Smooth muscle cell (in vitro differentiated cells): ENCODE results near the gene MMP25. TPM values are rescaled to one million over a fixed set of nuclear protein-coding genes. Genes with fewer than 3 reads are reported as not detected.
A peak's percentile ranks its signal among the peaks of the same experiment; 100 is the strongest.
"Not testable (repeated sequence)": the region's sequence is repeated elsewhere in the genome, so short reads cannot be mapped to it uniquely, and the experiment has no call there.

Source experiments
- DNase-seq: peaks from one replicate; lab custom pipeline; 2025; ENCODE audit not compliant: unreplicated experiment; lab: John Stamatoyannopoulos, UW
- H2AFZ ChIP-seq: fragments of 200-600 bp; sonication (generic); 2 replicates; pipeline ENCODE4 v1.6.0; 2016; ENCODE audit warnings: antibody characterized with exemption, low read depth, mild to moderate bottlenecking
- H3F3A ChIP-seq: fragments of 200-600 bp; sonication (generic); 2 replicates; pipeline ENCODE4 v1.6.0; 2017; ENCODE audit warnings: antibody characterized with exemption, low read depth
- H3K27ac ChIP-seq: fragments of 200-600 bp; sonication (generic); 2 replicates; pipeline ENCODE4 v1.5.1; 2016; ENCODE audit warnings: low read depth, mild to moderate bottlenecking
- H3K27me3 ChIP-seq: fragments of 200-600 bp; sonication (generic); 2 replicates; pipeline ENCODE4 v1.6.1; 2016; ENCODE audit warnings: low read depth, mild to moderate bottlenecking
- H3K36me3 ChIP-seq: fragments of 200-600 bp; sonication (generic); 2 replicates; pipeline ENCODE4 v1.5.1; 2016; ENCODE audit warnings: low read depth
- H3K4me1 ChIP-seq: fragments of 200-600 bp; sonication (generic); 2 replicates; pipeline ENCODE4 v1.5.1; 2016; ENCODE audit warnings: low read depth
- H3K4me2 ChIP-seq: fragments of 200-600 bp; sonication (generic); 2 replicates; pipeline ENCODE4 v1.6.0; 2016; ENCODE audit warnings: mild to moderate bottlenecking
- H3K4me3 ChIP-seq: fragments of 200-600 bp; sonication (generic); 2 replicates; pipeline ENCODE4 v1.5.1; 2016; ENCODE audit warnings: mild to moderate bottlenecking
- H3K79me2 ChIP-seq: fragments of 200-600 bp; sonication (generic); 2 replicates; pipeline ENCODE4 v1.6.0; 2016; ENCODE audit warnings: low read depth, mild to moderate bottlenecking
- H3K9ac ChIP-seq: fragments of 200-600 bp; sonication (generic); 2 replicates; pipeline ENCODE4 v1.6.0; 2016; ENCODE audit warnings: low read depth
- H3K9me3 ChIP-seq: fragments of 200-600 bp; sonication (generic); replicated peaks from 2 replicates; pipeline ENCODE4 v1.5.1; 2016; ENCODE audit warnings: low read depth
- H4K20me1 ChIP-seq: fragments of 200-600 bp; sonication (generic); 2 replicates; pipeline ENCODE4 v1.6.0; 2016; ENCODE audit warnings: low read depth
- WGBS: methylation state at CpG from one replicate; pipeline ENCODE4 v1.1.7; 2016; ENCODE audit warnings: low lambda C conversion rate; 5-methylcytosine and 5-hydroxymethylcytosine counted together
- polyA plus RNA-seq: library from polyadenylated mRNA; unstranded; fragments of >200 nt; fragmentation: Nextera tagmentation; extraction: Ambion mirVana; gene quantifications from 2 replicates; pipeline ENCODE4 v1.2.1, GENCODE V29; 2016
- total RNA-seq: library from RNA; depleted of rRNA; stranded (reverse); fragments of >200 nt; gene quantifications from 2 replicates; pipeline ENCODE4 v1.2.3, GENCODE V29; 2014
- TF ChIP-seq, protein P1 (sequence below): fragments of 200-600 bp; sonication (generic); IDR thresholded peaks from 2 replicates; pipeline ENCODE4 v1.5.1; 2017; ENCODE audit warnings: borderline replicate concordance, mild to moderate bottlenecking, antibody characterized with exemption; ENCODE audit not compliant: insufficient read depth, poor library complexity, severe bottlenecking

The MMP25 gene
- total and polyA plus RNA-seq, 2 experiments from 2014 or later, result 0.90 to 1.3 TPM

- Histone ChIP-seq H4K20me1 (no peaks in the 10 kb centered on the region), H3K79me2 (no peaks in the 10 kb centered on the region)
These were observed 19.5 kb downstream of the MMP25 start for GRCh38 chr16:3065742-3066439.

DNA sequence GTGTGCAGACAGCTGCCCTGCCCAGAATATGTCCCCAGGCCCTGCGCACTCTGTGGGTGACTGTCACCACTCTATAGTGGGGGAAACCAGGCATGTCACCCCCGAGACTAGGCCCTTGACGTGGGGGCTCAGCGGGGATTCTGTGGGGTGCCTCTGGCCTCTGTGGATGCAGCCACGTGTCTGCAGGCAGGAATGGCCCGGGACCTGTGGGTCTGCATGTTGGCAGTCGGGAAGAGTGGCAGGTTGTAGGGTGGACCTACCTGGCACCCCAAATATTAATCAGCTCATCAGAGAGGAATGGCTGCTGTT lies 20.0 kb downstream of the MMP25 start:
- no peaks in the 10 kb centered on the region for H4K20me1 ChIP-seq
- H3K27ac ChIP-seq, result no peak overlapping the region
- 96% methylated on average over 7 of the region's 7 CpGs for whole genome bisulfite sequencing
- DNase-seq, result no peak
- TF ChIP-seq, protein P1, sequence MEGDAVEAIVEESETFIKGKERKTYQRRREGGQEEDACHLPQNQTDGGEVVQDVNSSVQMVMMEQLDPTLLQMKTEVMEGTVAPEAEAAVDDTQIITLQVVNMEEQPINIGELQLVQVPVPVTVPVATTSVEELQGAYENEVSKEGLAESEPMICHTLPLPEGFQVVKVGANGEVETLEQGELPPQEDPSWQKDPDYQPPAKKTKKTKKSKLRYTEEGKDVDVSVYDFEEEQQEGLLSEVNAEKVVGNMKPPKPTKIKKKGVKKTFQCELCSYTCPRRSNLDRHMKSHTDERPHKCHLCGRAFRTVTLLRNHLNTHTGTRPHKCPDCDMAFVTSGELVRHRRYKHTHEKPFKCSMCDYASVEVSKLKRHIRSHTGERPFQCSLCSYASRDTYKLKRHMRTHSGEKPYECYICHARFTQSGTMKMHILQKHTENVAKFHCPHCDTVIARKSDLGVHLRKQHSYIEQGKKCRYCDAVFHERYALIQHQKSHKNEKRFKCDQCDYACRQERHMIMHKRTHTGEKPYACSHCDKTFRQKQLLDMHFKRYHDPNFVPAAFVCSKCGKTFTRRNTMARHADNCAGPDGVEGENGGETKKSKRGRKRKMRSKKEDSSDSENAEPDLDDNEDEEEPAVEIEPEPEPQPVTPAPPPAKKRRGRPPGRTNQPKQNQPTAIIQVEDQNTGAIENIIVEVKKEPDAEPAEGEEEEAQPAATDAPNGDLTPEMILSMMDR, result no peak
- no peaks in the 10 kb centered on the region for H3K9me3 ChIP-seq
- H3K4me2 ChIP-seq, result no peak overlapping the region
- no peaks in the 10 kb centered on the region for H3K79me2 ChIP-seq
- no peaks in the 10 kb centered on the region for H3K36me3 ChIP-seq
- H3K27me3 ChIP-seq, result no peaks in the 10 kb centered on the region
- H2AFZ ChIP-seq, result no peak overlapping the region
- no peak overlapping the region for H3K9ac ChIP-seq
- no peak overlapping the region for H3K4me3 ChIP-seq
- H3K4me1 ChIP-seq, result no peaks in the 10 kb centered on the region
- H3F3A ChIP-seq, result no peaks in the 10 kb centered on the region

More at GRCh38 chr16:3065742-3066439, 19.5 kb downstream of the MMP25 start:
- no peaks in the 10 kb centered on the region for H3K36me3 ChIP-seq
- peaks cover under 1% of the 10 kb centered on the region for H3F3A ChIP-seq
- no peak overlapping the region for H3K27ac ChIP-seq
- no peak overlapping the region for H3K4me2 ChIP-seq
- H2AFZ ChIP-seq, result no peak overlapping the region
- no peaks in the 10 kb centered on the region for H3K9me3 ChIP-seq
- no peak for DNase-seq
- H3K4me1 ChIP-seq, result no peaks in the 10 kb centered on the region
- no peak overlapping the region for H3K4me3 ChIP-seq
- TF ChIP-seq, protein P1, result no peak
- 91% methylated on average over 26 of the region's 26 CpGs for WGBS
- peak overlapping the region; percentile 67 for H3K9ac ChIP-seq
- H3K27me3 ChIP-seq, result no peaks in the 10 kb centered on the region

GRCh38 chr16:3068487-3068886 lies 22.1 kb downstream of the MMP25 start:
- no peak overlapping the region for H3K27ac ChIP-seq
- 93% methylated on average over 4 of the region's 4 CpGs for WGBS
- H3K4me2 ChIP-seq, result no peak overlapping the region
- no peaks in the 10 kb centered on the region for H3K36me3 ChIP-seq
- DNase-seq, result no peak
- H2AFZ ChIP-seq, result no peak overlapping the region
- H3K9ac ChIP-seq, result no peak overlapping the region
- H3F3A ChIP-seq, result no peaks in the 10 kb centered on the region
- no peaks in the 10 kb centered on the region for H3K4me1 ChIP-seq
- H3K79me2 ChIP-seq, result no peaks in the 10 kb centered on the region
- H3K4me3 ChIP-seq, result no peak overlapping the region
- TF ChIP-seq, protein P1, result no peak
- no peaks in the 10 kb centered on the region for H3K9me3 ChIP-seq
- no peaks in the 10 kb centered on the region for H4K20me1 ChIP-seq
- H3K27me3 ChIP-seq, result no peaks in the 10 kb centered on the region

GRCh38 chr16:3069146-3069545 lies 22.8 kb downstream of the MMP25 start:
- H3K79me2 ChIP-seq, H3K27ac ChIP-seq, DNase-seq, H3K9ac ChIP-seq, H3F3A ChIP-seq, H3K4me3 ChIP-seq, H3K9me3 ChIP-seq, H2AFZ ChIP-seq, H3K4me2 ChIP-seq, H3K27me3 ChIP-seq, H3K36me3 ChIP-seq, H3K4me1 ChIP-seq, H4K20me1 ChIP-seq: not testable (repeated sequence)
- WGBS, result 97% methylated on average over 8 of the region's 11 CpGs
